Hepatocyte (in vitro differentiated cells): ENCODE measurements around the gene PGAP2. TPM values are rescaled to one million over a fixed set of nuclear protein-coding genes. Genes with fewer than 3 reads are reported as not detected.
A peak's percentile ranks its signal among the peaks of the same experiment; 100 is the strongest.
"Not testable (repeated sequence)": the region's sequence is repeated elsewhere in the genome, so short reads cannot be mapped to it uniquely, and the experiment has no call there.

Experiments
- DNase-seq: peaks from one replicate; pipeline ENCODE4 v3.0.0-alpha.2; 2016; ENCODE audit warnings: low spot score
- H2AFZ ChIP-seq: fragments of 200-600 bp; sonication (generic); 2 replicates; pipeline ENCODE4 v1.6.0; 2016; ENCODE audit warnings: antibody characterized with exemption, mild to moderate bottlenecking
- H3K27ac ChIP-seq: fragments of 200-600 bp; sonication (generic); 2 replicates; pipeline ENCODE4 v1.5.1; 2016; ENCODE audit warnings: mild to moderate bottlenecking
- H3K27me3 ChIP-seq: fragments of 200-600 bp; sonication (generic); 2 replicates; pipeline ENCODE4 v1.6.1; 2016
- H3K36me3 ChIP-seq: fragments of 200-600 bp; sonication (generic); replicated peaks from 2 replicates; pipeline ENCODE4 v1.5.1; 2016; ENCODE audit warnings: low read depth; ENCODE audit not compliant: insufficient read depth
- H3K4me1 ChIP-seq: fragments of 200-600 bp; sonication (generic); 2 replicates; pipeline ENCODE4 v1.5.1; 2016; ENCODE audit warnings: mild to moderate bottlenecking, moderate library complexity; ENCODE audit not compliant: insufficient read depth
- H3K4me2 ChIP-seq: fragments of 200-600 bp; sonication (generic); 2 replicates; pipeline ENCODE4 v1.6.0; 2016
- H3K4me3 ChIP-seq: fragments of 200-600 bp; sonication (generic); 2 replicates; pipeline ENCODE4 v1.5.1; 2016; ENCODE audit warnings: mild to moderate bottlenecking
- H3K79me2 ChIP-seq: fragments of 200-600 bp; sonication (generic); 2 replicates; pipeline ENCODE4 v1.6.0; 2017; ENCODE audit warnings: mild to moderate bottlenecking
- H3K9me2 ChIP-seq: fragments of 200-600 bp; sonication (generic); replicated peaks from 2 replicates; pipeline ENCODE4 v1.6.0; 2017; ENCODE audit warnings: mild to moderate bottlenecking; ENCODE audit not compliant: insufficient read depth
- H3K9me3 ChIP-seq: fragments of 200-600 bp; sonication (generic); 2 replicates; pipeline ENCODE4 v1.5.1; 2016; ENCODE audit warnings: low read depth, mild to moderate bottlenecking
- H4K20me1 ChIP-seq: fragments of 200-600 bp; sonication (generic); 2 replicates; pipeline ENCODE4 v1.6.0; 2016; ENCODE audit warnings: mild to moderate bottlenecking; ENCODE audit not compliant: insufficient read depth, poor library complexity, severe bottlenecking
- EZH2 ChIP-seq: fragments of 200-600 bp; sonication (generic); IDR thresholded peaks from 2 replicates; pipeline ENCODE4 v1.6.1; 2016; ENCODE audit warnings: antibody characterized with exemption, mild to moderate bottlenecking, borderline replicate concordance
- EZH2phosphoT487 ChIP-seq: fragments of 200-600 bp; sonication (generic); IDR thresholded peaks from one replicate; pipeline ENCODE4 v1.6.1; 2018; ENCODE audit warnings: antibody characterized with exemption, mild to moderate bottlenecking, low read depth, moderate library complexity; ENCODE audit not compliant: unreplicated experiment, severe bottlenecking
- WGBS: methylation state at CpG from one replicate; pipeline ENCODE4 v1.1.6; 2016; ENCODE audit warnings: low lambda C conversion rate; ENCODE audit errors: missing lambda C conversion rate; 5-methylcytosine and 5-hydroxymethylcytosine counted together
- polyA plus RNA-seq: library from polyadenylated mRNA; unstranded; fragments of >200 nt; fragmentation: Nextera tagmentation; extraction: Ambion mirVana; gene quantifications from 2 replicates; pipeline ENCODE4 v1.2.1, GENCODE V29; 2016
- total RNA-seq: library from RNA; depleted of rRNA; stranded (reverse); fragments of >200 nt; gene quantifications from 2 replicates; pipeline ENCODE4 v1.2.3, GENCODE V29; 2014
- TF ChIP-seq, protein P1 (sequence below): fragments of 200-600 bp; sonication (generic); IDR thresholded peaks from 2 replicates; pipeline ENCODE4 v1.5.1; 2016; ENCODE audit warnings: antibody characterized with exemption, mild to moderate bottlenecking; ENCODE audit not compliant: poor library complexity

The PGAP2 gene
- total RNA-seq (19.0 and 20.3 TPM in 2 replicates), polyA plus RNA-seq (35.5 and 37.6 TPM in 2 replicates)

DNA sequence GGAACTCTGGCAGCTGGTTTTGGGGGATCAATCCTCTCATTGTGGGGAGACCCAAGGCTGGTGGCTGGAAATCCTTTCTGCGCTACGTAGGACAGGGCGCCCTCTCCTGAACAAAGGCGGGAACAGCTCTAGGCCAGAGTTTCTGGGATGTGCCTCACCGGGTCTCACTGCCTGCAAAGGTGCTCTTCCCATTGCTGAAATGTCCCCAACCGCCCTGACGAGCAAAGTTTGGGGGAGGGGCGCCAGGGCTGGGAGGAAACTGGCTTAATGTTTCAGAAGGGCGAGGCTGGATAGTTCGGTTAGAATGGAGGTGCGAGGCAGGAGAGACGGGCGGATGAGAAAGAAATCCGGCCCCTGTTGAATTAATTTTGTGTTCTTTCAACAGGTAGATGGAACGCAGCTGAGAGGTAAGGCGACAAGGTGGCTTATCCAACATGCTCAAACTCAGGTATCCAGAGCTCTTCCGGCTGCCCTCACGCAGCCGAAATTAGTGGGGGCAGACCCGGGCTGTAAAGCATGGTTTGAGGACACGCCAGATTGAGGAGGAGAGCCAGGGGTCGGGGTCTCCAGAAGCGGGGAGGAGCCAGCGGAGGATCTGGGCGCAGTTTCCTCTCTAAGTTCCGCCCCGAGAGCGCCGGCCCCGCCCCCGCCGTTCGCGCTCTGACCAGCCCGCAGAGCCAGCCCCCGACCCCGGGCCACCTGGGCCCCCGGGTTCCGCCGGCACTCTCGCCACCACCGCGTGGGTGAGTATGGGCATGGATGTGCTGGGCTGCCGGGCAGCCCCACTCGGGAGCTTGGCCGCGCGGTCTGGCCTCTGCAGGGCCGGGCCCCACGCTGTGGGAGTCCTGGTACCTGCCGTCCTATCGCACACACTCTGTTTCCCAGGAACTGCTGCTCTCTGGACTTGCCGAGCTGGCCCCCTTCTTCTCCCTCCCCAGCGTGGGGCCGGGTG, at the start of gene PGAP2:
Gene PGAP2, plus strand, starts transcription at position 652 of the 952 bp plus-strand sequence. CDS start 2,700 bp downstream, outside the sequence.
- H3K4me2 ChIP-seq = peak within 1 kb of the TSS; percentile 91
- TF ChIP-seq, protein P1, sequence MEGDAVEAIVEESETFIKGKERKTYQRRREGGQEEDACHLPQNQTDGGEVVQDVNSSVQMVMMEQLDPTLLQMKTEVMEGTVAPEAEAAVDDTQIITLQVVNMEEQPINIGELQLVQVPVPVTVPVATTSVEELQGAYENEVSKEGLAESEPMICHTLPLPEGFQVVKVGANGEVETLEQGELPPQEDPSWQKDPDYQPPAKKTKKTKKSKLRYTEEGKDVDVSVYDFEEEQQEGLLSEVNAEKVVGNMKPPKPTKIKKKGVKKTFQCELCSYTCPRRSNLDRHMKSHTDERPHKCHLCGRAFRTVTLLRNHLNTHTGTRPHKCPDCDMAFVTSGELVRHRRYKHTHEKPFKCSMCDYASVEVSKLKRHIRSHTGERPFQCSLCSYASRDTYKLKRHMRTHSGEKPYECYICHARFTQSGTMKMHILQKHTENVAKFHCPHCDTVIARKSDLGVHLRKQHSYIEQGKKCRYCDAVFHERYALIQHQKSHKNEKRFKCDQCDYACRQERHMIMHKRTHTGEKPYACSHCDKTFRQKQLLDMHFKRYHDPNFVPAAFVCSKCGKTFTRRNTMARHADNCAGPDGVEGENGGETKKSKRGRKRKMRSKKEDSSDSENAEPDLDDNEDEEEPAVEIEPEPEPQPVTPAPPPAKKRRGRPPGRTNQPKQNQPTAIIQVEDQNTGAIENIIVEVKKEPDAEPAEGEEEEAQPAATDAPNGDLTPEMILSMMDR = peak; percentile 67
- TF ChIP-seq EZH2phosphoT487 = no peak
- no peaks in the 10 kb centered on the region for H3K79me2 ChIP-seq
- 5% methylated on average over 52 of the region's 55 CpGs for WGBS
- no peaks in the 10 kb centered on the region for H3K27me3 ChIP-seq
- peak within 1 kb of the TSS; percentile 71 for H3K4me3 ChIP-seq
- no peaks in the 10 kb centered on the region for H3K9me2 ChIP-seq
- H3K9me3 ChIP-seq = no peaks in the 10 kb centered on the region
- no peaks in the 10 kb centered on the region for H3K4me1 ChIP-seq
- no peaks in the 10 kb centered on the region for H3K36me3 ChIP-seq
- DNase-seq = peak; percentile 85
- no peaks in the 10 kb centered on the region for H4K20me1 ChIP-seq
- H2AFZ ChIP-seq = peak within 1 kb of the TSS; percentile 91
- peak within 1 kb of the TSS; percentile 65 for H3K27ac ChIP-seq

DNA sequence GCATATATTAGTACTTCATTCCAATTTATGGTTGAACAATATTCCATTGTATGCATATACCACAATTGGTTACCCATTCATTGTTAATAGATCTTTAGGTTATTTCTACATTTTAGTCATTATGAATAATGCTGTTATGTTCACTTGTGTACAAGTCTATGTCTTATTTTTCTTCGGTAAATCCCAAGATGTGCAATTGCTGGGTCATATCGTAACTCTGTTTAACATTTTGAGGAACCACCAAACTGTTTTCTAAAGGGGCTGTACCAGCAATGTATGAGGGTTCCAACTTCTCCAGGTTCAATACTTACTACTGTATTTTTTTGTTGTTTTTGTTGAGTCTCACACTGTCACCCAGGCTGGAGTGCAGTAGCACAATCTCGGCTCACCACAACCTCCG, 44.1 kb upstream of the PGAP2 start:
- Histone ChIP-seq H3K9me2 (no peaks in the 10 kb centered on the region), H4K20me1 (no peaks in the 10 kb centered on the region), H3K27ac (no peak overlapping the region), H3K4me3 (no peak overlapping the region), H3K79me2 (peaks cover 6% of the 10 kb centered on the region), H3K36me3 (peaks cover 3% of the 10 kb centered on the region), H3K4me1 (no peaks in the 10 kb centered on the region), H3K4me2 (no peak overlapping the region), H3K27me3 (no peaks in the 10 kb centered on the region), H3K9me3 (no peaks in the 10 kb centered on the region), H2AFZ (no peak overlapping the region)
- WGBS = 100% methylated on average over 4 of the region's 4 CpGs
- TF ChIP-seq, protein P1 = no peak
- no peak for TF ChIP-seq EZH2phosphoT487
- no peak for TF ChIP-seq EZH2
- DNase-seq = no peak

DNA sequence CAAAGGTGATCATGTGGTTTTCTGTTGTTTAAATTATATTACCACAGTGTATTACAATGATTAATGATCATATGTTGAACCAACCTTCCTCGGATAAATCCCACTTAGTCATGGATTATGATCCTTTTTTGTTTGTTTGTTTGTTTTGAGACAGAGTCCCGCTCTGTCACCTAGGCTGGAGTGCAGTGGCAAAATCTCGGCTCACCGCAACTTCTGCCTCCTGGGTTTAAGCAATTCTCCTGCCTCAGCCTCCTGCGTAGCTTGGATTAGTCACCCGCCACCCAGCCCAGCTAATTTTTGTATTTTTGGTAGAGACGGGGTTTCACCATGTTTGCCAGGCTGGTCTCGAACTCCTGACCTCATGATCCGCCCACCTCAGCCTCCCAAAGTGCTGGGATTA, 41.5 kb upstream of the PGAP2 start:
- 96% methylated on average over 9 of the region's 9 CpGs for WGBS
- H3K9me3 ChIP-seq, DNase-seq, H3K36me3 ChIP-seq, H3K79me2 ChIP-seq, H3K4me1 ChIP-seq, H3K27me3 ChIP-seq, H3K27ac ChIP-seq, H3K4me2 ChIP-seq, H3K9me2 ChIP-seq, H2AFZ ChIP-seq, H4K20me1 ChIP-seq, H3K4me3 ChIP-seq: not testable (repeated sequence)

DNA sequence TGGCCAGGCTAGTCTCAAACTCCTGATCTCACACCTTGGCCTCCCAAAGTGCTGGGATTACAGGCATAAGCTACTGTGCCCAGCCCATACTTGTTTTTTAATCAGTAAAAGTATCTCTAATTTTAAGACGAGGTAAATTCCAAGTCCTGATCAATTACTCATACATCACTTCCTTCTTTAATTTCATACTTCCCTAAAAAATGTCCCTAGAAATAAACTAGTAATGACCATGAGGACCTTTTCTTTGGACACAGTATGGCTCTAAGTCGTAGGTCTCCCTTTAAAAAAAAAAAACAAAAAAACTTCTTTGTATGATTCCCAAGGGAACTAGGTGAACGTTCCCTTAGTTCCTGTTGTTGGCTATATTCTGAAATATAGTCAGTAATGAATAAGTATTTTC, 40.8 kb upstream of the PGAP2 start:
- Histone ChIP-seq H3K4me2 (no peak overlapping the region), H4K20me1 (no peaks in the 10 kb centered on the region), H3K36me3 (peaks cover 3% of the 10 kb centered on the region), H3K9me3 (no peaks in the 10 kb centered on the region), H3K9me2 (no peaks in the 10 kb centered on the region), H3K27ac (no peak overlapping the region), H3K4me1 (no peaks in the 10 kb centered on the region), H3K27me3 (no peaks in the 10 kb centered on the region), H2AFZ (no peak overlapping the region), H3K79me2 (peaks cover 6% of the 10 kb centered on the region), H3K4me3 (no peak overlapping the region)
- no peak for DNase-seq
- TF ChIP-seq EZH2phosphoT487 (no peak), EZH2 (no peak)
- TF ChIP-seq, protein P1 = no peak
- WGBS = 95% methylated on average over 3 of the region's 3 CpGs
